PC-9 (cell line): ENCODE measurements around the gene SEMA4F. TPM values are rescaled to one million over a fixed set of nuclear protein-coding genes. Genes with fewer than 3 reads are reported as not detected.

Experiments used
- BruUV-seq: library from RNA; stranded (reverse); fragments of 400-500 nt; replicated peaks from 2 replicates; lab custom pipeline; 2021; lab: Mats Ljungman, UMichigan
- CTCF ChIA-PET: fragments of 300-600 bp; sonication (Branson Sonifier 250); formaldehyde crosslinking; loops from one replicate; lab custom pipeline; 2022; ENCODE audit warnings: antibody characterized with exemption; lab: Charles Lee
- POLR2A ChIA-PET: fragments of 300-600 bp; sonication (Branson Sonifier 250); formaldehyde crosslinking; loops from one replicate; lab custom pipeline; 2022; ENCODE audit warnings: antibody characterized with exemption; ENCODE audit not compliant: unreplicated experiment; lab: Charles Lee
- DNase-seq, 2 experiments: peaks; one replicate each; pipeline versions ENCODE4 v3.0.0 to v3.0.0-alpha.2; 2015 to 2022; ENCODE audit warnings: mixed read lengths in 1 of 2
- H2AFZ ChIP-seq: fragments of 200-600 bp; sonication (generic); 2 replicates; pipeline ENCODE4 v1.8.1; 2017; ENCODE audit warnings: antibody characterized with exemption
- H3F3A ChIP-seq: fragments of 200-600 bp; sonication (generic); 2 replicates; pipeline ENCODE4 v1.8.1; 2017; ENCODE audit warnings: antibody characterized with exemption, mild to moderate bottlenecking, low read depth; ENCODE audit not compliant: insufficient read depth
- H3K27ac ChIP-seq: fragments of 200-600 bp; sonication (generic); 2 replicates; pipeline ENCODE4 v1.6.1; 2016; ENCODE audit warnings: mixed run types
- H3K27me3 ChIP-seq: fragments of 200-600 bp; sonication (generic); 2 replicates; pipeline ENCODE4 v1.6.1; 2016; ENCODE audit warnings: low read depth, mixed run types; ENCODE audit not compliant: insufficient read depth
- H3K36me3 ChIP-seq: fragments of 200-600 bp; sonication (generic); 2 replicates; pipeline ENCODE4 v1.6.1; 2016; ENCODE audit warnings: low read depth, mixed run types
- H3K4me1 ChIP-seq: fragments of 200-600 bp; sonication (generic); replicated peaks from 2 replicates; pipeline ENCODE4 v1.6.1; 2016; ENCODE audit warnings: mixed run types; ENCODE audit not compliant: insufficient read depth
- H3K4me2 ChIP-seq: fragments of 200-600 bp; sonication (generic); 2 replicates; pipeline ENCODE4 v1.6.1; 2017; ENCODE audit warnings: mixed run types
- H3K4me3 ChIP-seq: fragments of 200-600 bp; sonication (generic); 2 replicates; pipeline ENCODE4 v1.6.1; 2016; ENCODE audit warnings: mixed run types
- H3K79me2 ChIP-seq: fragments of 200-600 bp; sonication (generic); 2 replicates; pipeline ENCODE4 v1.6.1; 2017; ENCODE audit warnings: low read depth, mixed run types
- H3K9me2 ChIP-seq: fragments of 200-600 bp; sonication (generic); 2 replicates; pipeline ENCODE4 v1.8.1; 2017; ENCODE audit warnings: mild to moderate bottlenecking; ENCODE audit not compliant: insufficient read depth
- H3K9me3 ChIP-seq: fragments of 200-600 bp; sonication (generic); 2 replicates; pipeline ENCODE4 v1.8.1; 2016; ENCODE audit warnings: low read depth; ENCODE audit not compliant: insufficient read depth
- H4K20me1 ChIP-seq: fragments of 200-600 bp; sonication (generic); 2 replicates; pipeline ENCODE4 v1.8.1; 2017; ENCODE audit not compliant: insufficient read depth
- EZH2 ChIP-seq: fragments of 200-600 bp; sonication (generic); IDR thresholded peaks from 2 replicates; pipeline ENCODE4 v1.8.0; 2017; ENCODE audit warnings: antibody characterized with exemption, low read depth
- intact Hi-C: fragments of 100-400 bp; cut with micrococcal nuclease; formaldehyde crosslinking; loops from one replicate; pipeline ENCODE4 v1.10.0; 2022; ENCODE audit not compliant: unreplicated experiment
- total RNA-seq: library from RNA; stranded (reverse); gene quantifications from 2 replicates; pipeline ENCODE4 v1.2.3, GENCODE V29; 2021
- TF ChIP-seq, protein P1 (sequence below): fragments of 200-600 bp; sonication (generic); conservative IDR thresholded peaks from 2 replicates; pipeline ENCODE4 v1.6.1; 2017; ENCODE audit warnings: mixed run types, antibody characterized with exemption, mild to moderate bottlenecking, moderate library complexity

Gene SEMA4F
- total RNA-seq, 1 experiment from 2014 or later, result 12.3 TPM

GRCh38 chr2:74648009-74648443 is 6.0 kb upstream of the SEMA4F start, which contains the start of gene M1AP:
M1AP (minus strand) TSS chr2:74648330; CDS start chr2:74640275, 8,055 bp downstream.
- H3K9me3 ChIP-seq, result no peaks in the 10 kb centered on the region
- peak within 1 kb of the TSS; percentile 62 for H3K4me2 ChIP-seq
- no peak within 1 kb of the TSS for H3K27ac ChIP-seq
- H3K79me2 ChIP-seq, result no peaks in the 10 kb centered on the region
- no peaks in the 10 kb centered on the region for H3K9me2 ChIP-seq
- H2AFZ ChIP-seq, result peak within 1 kb of the TSS; percentile 75
- intact Hi-C loops, result no loop called here
- TF ChIP-seq EZH2, result no peak
- TF ChIP-seq, protein P1, sequence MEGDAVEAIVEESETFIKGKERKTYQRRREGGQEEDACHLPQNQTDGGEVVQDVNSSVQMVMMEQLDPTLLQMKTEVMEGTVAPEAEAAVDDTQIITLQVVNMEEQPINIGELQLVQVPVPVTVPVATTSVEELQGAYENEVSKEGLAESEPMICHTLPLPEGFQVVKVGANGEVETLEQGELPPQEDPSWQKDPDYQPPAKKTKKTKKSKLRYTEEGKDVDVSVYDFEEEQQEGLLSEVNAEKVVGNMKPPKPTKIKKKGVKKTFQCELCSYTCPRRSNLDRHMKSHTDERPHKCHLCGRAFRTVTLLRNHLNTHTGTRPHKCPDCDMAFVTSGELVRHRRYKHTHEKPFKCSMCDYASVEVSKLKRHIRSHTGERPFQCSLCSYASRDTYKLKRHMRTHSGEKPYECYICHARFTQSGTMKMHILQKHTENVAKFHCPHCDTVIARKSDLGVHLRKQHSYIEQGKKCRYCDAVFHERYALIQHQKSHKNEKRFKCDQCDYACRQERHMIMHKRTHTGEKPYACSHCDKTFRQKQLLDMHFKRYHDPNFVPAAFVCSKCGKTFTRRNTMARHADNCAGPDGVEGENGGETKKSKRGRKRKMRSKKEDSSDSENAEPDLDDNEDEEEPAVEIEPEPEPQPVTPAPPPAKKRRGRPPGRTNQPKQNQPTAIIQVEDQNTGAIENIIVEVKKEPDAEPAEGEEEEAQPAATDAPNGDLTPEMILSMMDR, result no peak; the same call in 1 of the 2 replicates
- ChIA-PET CTCF (no interaction called here), POLR2A (no interaction called here)
- H3K27me3 ChIP-seq, result no peaks in the 10 kb centered on the region
- 0 out of 2 replicates have a peak, but pooled peaks cover 4% of the 10 kb centered on the region for H3F3A ChIP-seq
- no TSS peak for BruUV-seq
- no peaks in the 10 kb centered on the region for H4K20me1 ChIP-seq
- H3K36me3 ChIP-seq, result no peaks in the 10 kb centered on the region
- DNase-seq, result peak; percentile 43 to 49
- H3K4me1 ChIP-seq, result no peaks in the 10 kb centered on the region
- peak within 1 kb of the TSS; percentile 55 for H3K4me3 ChIP-seq

DNA sequence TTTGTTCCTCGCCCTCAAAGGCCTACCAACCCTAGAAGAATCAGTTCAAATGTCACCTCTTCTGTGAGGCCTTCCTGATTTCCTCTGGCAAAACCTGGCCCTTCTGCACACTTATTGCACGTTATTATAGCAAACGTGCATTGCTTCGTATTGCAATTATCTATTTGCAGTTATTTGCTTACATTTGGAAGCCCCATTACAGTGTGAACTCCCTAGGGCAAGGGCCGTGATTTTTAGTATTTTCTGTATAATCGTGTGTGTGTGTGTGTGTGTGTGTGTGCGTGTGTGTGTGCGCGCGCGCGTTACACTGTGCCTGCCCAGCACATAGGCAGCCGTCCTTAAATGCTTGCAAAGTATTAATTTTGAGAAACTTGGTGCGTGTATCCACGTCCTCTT is 460 bp upstream of the SEMA4F start:
- no peak for DNase-seq
- Histone ChIP-seq H3K4me1 (no peaks in the 10 kb centered on the region; the same call in 1 of the 2 replicates), H4K20me1 (no peaks in the 10 kb centered on the region), H3K27me3 (no peaks in the 10 kb centered on the region), H3K4me3 (peak overlapping the region; percentile 56), H3K79me2 (no peaks in the 10 kb centered on the region), H3K9me3 (no peaks in the 10 kb centered on the region), H3K4me2 (peak overlapping the region; percentile 74), H3K27ac (no peak overlapping the region), H3F3A (no peaks in the 10 kb centered on the region), H2AFZ (peak overlapping the region; percentile 85), H3K36me3 (no peaks in the 10 kb centered on the region), H3K9me2 (no peaks in the 10 kb centered on the region)
- POLR2A ChIA-PET, result interaction anchor here (0.5 to 0.7 kb wide), 4 partner anchors 37 to 996 kb away, joined by 4 to 7 read pairs (median 4); no protein-coding TSS in a partner anchor
- TF ChIP-seq EZH2, result no peak
- TF ChIP-seq, protein P1, result no peak
- intact Hi-C loops, result loop anchor here (10.0 kb wide), 1 partner anchor 169 kb away; the partner anchor contains the start of genes CCDC142 and TTC31
- BruUV-seq, result no TSS peak
- CTCF ChIA-PET, result no interaction called here

DNA sequence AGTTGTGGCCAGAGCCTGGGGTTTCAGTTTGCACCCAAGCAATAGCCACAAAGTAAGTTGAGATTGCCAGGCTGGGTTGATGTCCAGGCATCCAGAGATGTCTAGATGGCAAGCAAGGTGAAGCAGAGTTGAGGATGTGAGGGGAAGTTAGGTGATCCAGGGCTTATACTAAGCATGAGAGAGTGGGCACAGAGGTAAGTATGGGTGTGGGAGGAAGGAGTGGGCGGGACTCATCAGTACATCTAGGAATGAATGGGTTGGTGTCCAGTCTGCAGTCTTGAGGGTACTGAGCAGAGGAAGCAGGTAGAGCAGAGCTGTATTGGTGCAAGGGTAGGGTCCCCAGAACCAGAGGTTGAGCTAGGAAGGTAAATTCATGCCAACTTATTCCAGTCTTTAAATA is 1.5 kb downstream of the SEMA4F start:
- H3K79me2 ChIP-seq, result no peaks in the 10 kb centered on the region
- no peaks in the 10 kb centered on the region for H3F3A ChIP-seq
- H3K4me3 ChIP-seq, result no peak overlapping the region
- no peaks in the 10 kb centered on the region for H4K20me1 ChIP-seq
- no peaks in the 10 kb centered on the region; the same call in 1 of the 2 replicates for H3K9me3 ChIP-seq
- no peak overlapping the region for H3K27ac ChIP-seq
- ChIA-PET CTCF (no interaction called here), POLR2A (no interaction called here)
- no peak for TF ChIP-seq EZH2
- no peaks in the 10 kb centered on the region; the same call in 1 of the 2 replicates for H3K4me1 ChIP-seq
- no peaks in the 10 kb centered on the region for H3K36me3 ChIP-seq
- no peak for DNase-seq
- peak overlapping the region; percentile 74; the same call in 1 of the 2 replicates for H3K4me2 ChIP-seq
- BruUV-seq, result no TSS peak
- no peaks in the 10 kb centered on the region for H3K9me2 ChIP-seq
- H2AFZ ChIP-seq, result no peak overlapping the region
- intact Hi-C loops, result loop anchor here (10.0 kb wide), 1 partner anchor 171 kb away; the partner anchor contains the start of genes CCDC142 and TTC31
- H3K27me3 ChIP-seq, result no peaks in the 10 kb centered on the region
